Skeletal muscle tissue (tissue), 1 donor: ENCODE data around the gene ZNF835. TPM values are rescaled to one million over a fixed set of nuclear protein-coding genes. Genes with fewer than 3 reads are reported as not detected.

ENCODE experiments used
- total RNA-seq: library from RNA; depleted of rRNA; stranded (reverse); fragments of >200 nt; gene quantifications from one replicate; pipeline ENCODE4 v1.2.3, GENCODE V29; 2014

The ZNF835 gene
- total RNA-seq, 1 donor from 2014 or later = 3.1 TPM

Other genes with a start within 250 kb of the ZNF835 start
- 4.7 TPM for gene ZNF667, start 194.4 kb downstream of the ZNF835 start, total RNA-seq
- gene ZNF471, start 163.9 kb downstream of the ZNF835 start, total RNA-seq = 2.6 TPM
- 5.7 TPM for gene ZFP28, start 132.8 kb downstream of the ZNF835 start, total RNA-seq
- 3.7 TPM for gene ZNF470, start 104.3 kb downstream of the ZNF835 start, total RNA-seq
- 8.9 TPM for gene ZNF71, start 76.5 kb downstream of the ZNF835 start, total RNA-seq
- gene SMIM17, start 28.6 kb downstream of the ZNF835 start, total RNA-seq = 0.52 TPM
- gene PEG3, start 169.0 kb upstream of the ZNF835 start, total RNA-seq = 126 TPM
- 12.0 TPM for gene ZIM2, start 169.0 kb upstream of the ZNF835 start, total RNA-seq